ENCODE measurements around the gene CREBBP. TPM values are rescaled to one million over a fixed set of nuclear protein-coding genes. Genes with fewer than 3 reads are reported as not detected.
"Not testable (repeated sequence)": the region's sequence is repeated elsewhere in the genome, so short reads cannot be mapped to it uniquely, and the experiment has no call there.

Gene CREBBP
- 45.2 and 53.1 TPM in 2 replicates for total RNA-seq

- DNase-seq (ENCODE audit: low spot score) = peak; percentile 84
- Mint-ChIP-seq H3K27ac (peak within 1 kb of the TSS; percentile 62), H3K4me3 (ENCODE audit: low read depth) (peak within 1 kb of the TSS; percentile 88), H3K4me1 (ENCODE audit: low read depth) (peaks cover 35% of the 10 kb centered on the region), H3K36me3 (ENCODE audit: low read depth) (peaks cover 31% of the 10 kb centered on the region), H3K9me3 (no peaks in the 10 kb centered on the region), H3K27me3 (ENCODE audit: low read depth) (peaks cover 7% of the 10 kb centered on the region)
- intact Hi-C loops (cut with micrococcal nuclease) = no loop called here
Observed at GRCh38 chr16:3880623-3881498, at the start of gene CREBBP. TSS of gene CREBBP (minus strand) at chr16:3880713. CDS start at chr16:3879916, 797 bp downstream.

- H3K9me3 Mint-ChIP-seq; H3K36me3 Mint-ChIP-seq (ENCODE audit: low read depth); H3K4me3 Mint-ChIP-seq (ENCODE audit: low read depth); intact Hi-C loops (cut with micrococcal nuclease); H3K4me1 Mint-ChIP-seq (ENCODE audit: low read depth); H3K27ac Mint-ChIP-seq; DNase-seq (ENCODE audit: low spot score): not testable (repeated sequence)
- H3K27me3 Mint-ChIP-seq (ENCODE audit: low read depth) = peaks cover 12% of the 10 kb centered on the region
Observed at GRCh38 chr16:3927147-3927546, 46.6 kb upstream of the CREBBP start.

- no peak overlapping the region for H3K27ac Mint-ChIP-seq
- H3K4me1 Mint-ChIP-seq (ENCODE audit: low read depth) = no peaks in the 10 kb centered on the region
- DNase-seq (ENCODE audit: low spot score) = no peak
- peaks cover 2% of the 10 kb centered on the region for H3K9me3 Mint-ChIP-seq
- intact Hi-C loops (cut with micrococcal nuclease) = no loop called here
- H3K4me3 Mint-ChIP-seq (ENCODE audit: low read depth) = no peak overlapping the region
- H3K36me3 Mint-ChIP-seq (ENCODE audit: low read depth) = no peaks in the 10 kb centered on the region
- peaks cover 5% of the 10 kb centered on the region for H3K27me3 Mint-ChIP-seq (ENCODE audit: low read depth)
Observed at GRCh38 chr16:3924763-3925162, 44.2 kb upstream of the CREBBP start.

- H3K4me3 Mint-ChIP-seq (ENCODE audit: low read depth) = no peak overlapping the region
- no peak overlapping the region for H3K27ac Mint-ChIP-seq
- H3K27me3 Mint-ChIP-seq (ENCODE audit: low read depth) = peaks cover 4% of the 10 kb centered on the region
- H3K36me3 Mint-ChIP-seq (ENCODE audit: low read depth) = no peaks in the 10 kb centered on the region
- peaks cover 13% of the 10 kb centered on the region for H3K9me3 Mint-ChIP-seq
- intact Hi-C loops (cut with micrococcal nuclease) = no loop called here
- no peak for DNase-seq (ENCODE audit: low spot score)
- no peaks in the 10 kb centered on the region for H3K4me1 Mint-ChIP-seq (ENCODE audit: low read depth)
Observed at GRCh38 chr16:3922241-3922640, 41.7 kb upstream of the CREBBP start.

GRCh38 chr16:3920206-3920605 is 39.7 kb upstream of the CREBBP start:
- no peaks in the 10 kb centered on the region for H3K36me3 Mint-ChIP-seq (ENCODE audit: low read depth)
- H3K4me3 Mint-ChIP-seq (ENCODE audit: low read depth) = no peak overlapping the region
- H3K4me1 Mint-ChIP-seq (ENCODE audit: low read depth) = no peaks in the 10 kb centered on the region
- intact Hi-C loops (cut with micrococcal nuclease) = no loop called here
- H3K9me3 Mint-ChIP-seq = peaks cover 13% of the 10 kb centered on the region
- no peak for DNase-seq (ENCODE audit: low spot score)
- H3K27ac Mint-ChIP-seq = no peak overlapping the region
- H3K27me3 Mint-ChIP-seq (ENCODE audit: low read depth) = no peaks in the 10 kb centered on the region

GRCh38 chr16:3919413-3919812 is 38.9 kb upstream of the CREBBP start:
- H3K9me3 Mint-ChIP-seq = peaks cover 13% of the 10 kb centered on the region
- H3K27ac Mint-ChIP-seq = no peak overlapping the region
- no peak for DNase-seq (ENCODE audit: low spot score)
- no peak overlapping the region for H3K4me3 Mint-ChIP-seq (ENCODE audit: low read depth)
- H3K27me3 Mint-ChIP-seq (ENCODE audit: low read depth) = no peaks in the 10 kb centered on the region
- H3K4me1 Mint-ChIP-seq (ENCODE audit: low read depth) = no peaks in the 10 kb centered on the region
- no peaks in the 10 kb centered on the region for H3K36me3 Mint-ChIP-seq (ENCODE audit: low read depth)
- intact Hi-C loops (cut with micrococcal nuclease) = no loop called here

GRCh38 chr16:3915426-3916260 is 35.1 kb upstream of the CREBBP start:
- DNase-seq (ENCODE audit: low spot score) = no peak
- Mint-ChIP-seq H3K27ac (no peak overlapping the region), H3K9me3 (peaks cover 13% of the 10 kb centered on the region), H3K4me1 (ENCODE audit: low read depth) (no peaks in the 10 kb centered on the region), H3K4me3 (ENCODE audit: low read depth) (no peak overlapping the region), H3K36me3 (ENCODE audit: low read depth) (no peaks in the 10 kb centered on the region), H3K27me3 (ENCODE audit: low read depth) (no peaks in the 10 kb centered on the region)
- intact Hi-C loops (cut with micrococcal nuclease) = no loop called here

- Mint-ChIP-seq H3K9me3 (no peaks in the 10 kb centered on the region), H3K27ac (no peak overlapping the region), H3K4me1 (ENCODE audit: low read depth) (no peaks in the 10 kb centered on the region), H3K4me3 (ENCODE audit: low read depth) (no peak overlapping the region), H3K27me3 (ENCODE audit: low read depth) (no peaks in the 10 kb centered on the region), H3K36me3 (ENCODE audit: low read depth) (no peaks in the 10 kb centered on the region)
- no peak for DNase-seq (ENCODE audit: low spot score)
- intact Hi-C loops (cut with micrococcal nuclease) = no loop called here
Observed at GRCh38 chr16:3912897-3913296, 32.4 kb upstream of the CREBBP start.

- Mint-ChIP-seq H3K9me3 (no peaks in the 10 kb centered on the region), H3K4me3 (ENCODE audit: low read depth) (no peak overlapping the region), H3K36me3 (ENCODE audit: low read depth) (no peaks in the 10 kb centered on the region), H3K4me1 (ENCODE audit: low read depth) (no peaks in the 10 kb centered on the region), H3K27ac (no peak overlapping the region), H3K27me3 (ENCODE audit: low read depth) (no peaks in the 10 kb centered on the region)
- intact Hi-C loops (cut with micrococcal nuclease) = no loop called here
- DNase-seq (ENCODE audit: low spot score) = no peak
Observed at GRCh38 chr16:3912373-3912772, 31.9 kb upstream of the CREBBP start.

- H3K36me3 Mint-ChIP-seq (ENCODE audit: low read depth); H3K27me3 Mint-ChIP-seq (ENCODE audit: low read depth); H3K4me1 Mint-ChIP-seq (ENCODE audit: low read depth): not testable (repeated sequence)
Observed at GRCh38 chr16:3911741-3912140, 31.2 kb upstream of the CREBBP start.

GRCh38 chr16:3909791-3910583 is 29.5 kb upstream of the CREBBP start:
- Mint-ChIP-seq H3K27ac (no peak overlapping the region), H3K4me1 (ENCODE audit: low read depth) (no peaks in the 10 kb centered on the region), H3K9me3 (no peaks in the 10 kb centered on the region), H3K4me3 (ENCODE audit: low read depth) (no peak overlapping the region), H3K27me3 (ENCODE audit: low read depth) (no peaks in the 10 kb centered on the region), H3K36me3 (ENCODE audit: low read depth) (no peaks in the 10 kb centered on the region)
- DNase-seq (ENCODE audit: low spot score) = no peak
- intact Hi-C loops (cut with micrococcal nuclease) = no loop called here

More at GRCh38 chr16:3911741-3912140, 31.2 kb upstream of the CREBBP start:
- DNase-seq (ENCODE audit: low spot score); H3K4me3 Mint-ChIP-seq (ENCODE audit: low read depth); intact Hi-C loops (cut with micrococcal nuclease); H3K27ac Mint-ChIP-seq; H3K9me3 Mint-ChIP-seq: not testable (repeated sequence)

GRCh38 chr16:3908951-3909437 is 28.5 kb upstream of the CREBBP start:
- intact Hi-C loops (cut with micrococcal nuclease) = no loop called here
- Mint-ChIP-seq H3K27me3 (ENCODE audit: low read depth) (no peaks in the 10 kb centered on the region), H3K36me3 (ENCODE audit: low read depth) (no peaks in the 10 kb centered on the region), H3K27ac (no peak overlapping the region), H3K4me1 (ENCODE audit: low read depth) (no peaks in the 10 kb centered on the region), H3K4me3 (ENCODE audit: low read depth) (no peak overlapping the region), H3K9me3 (no peaks in the 10 kb centered on the region)
- DNase-seq (ENCODE audit: low spot score) = no peak

Measured in activated T-helper 2 cell treated with anti-CD3 and anti-CD28 coated beads, Interferon-gamma antibody, Interleukin-2, Interleukin-4, amounts not matched to agents 10 μg/mL and 5 μg/mL and 100 μg/mL, durations not matched to agents 14 hours and 24 hours and 36 hours (primary cell).